Hepatocyte (in vitro differentiated cells): ENCODE data around the gene UBE2A. TPM values are rescaled to one million over a fixed set of nuclear protein-coding genes. Genes with fewer than 3 reads are reported as not detected.

Experiments
- polyA plus RNA-seq: library from polyadenylated mRNA; unstranded; fragments of >200 nt; fragmentation: Nextera tagmentation; extraction: Ambion mirVana; gene quantifications from 2 replicates; pipeline ENCODE4 v1.2.1, GENCODE V29; 2016
- total RNA-seq: library from RNA; depleted of rRNA; stranded (reverse); fragments of >200 nt; gene quantifications from 2 replicates; pipeline ENCODE4 v1.2.3, GENCODE V29; 2014

UBE2A gene
- total and polyA plus RNA-seq, 2 experiments from 2014 or later: 54.5 to 72.6 TPM

Other genes starting within 250 kb of the UBE2A start
- 14.9 and 15.5 TPM in 2 replicates for gene SLC25A43, start 175.2 kb upstream of the UBE2A start, total RNA-seq
- gene SLC25A43, start 175.2 kb upstream of the UBE2A start, polyA plus RNA-seq: 11.3 and 13.1 TPM in 2 replicates
- gene SLC25A5, start 106.1 kb upstream of the UBE2A start, total RNA-seq: 343 and 383 TPM in 2 replicates
- gene SLC25A5, start 106.1 kb upstream of the UBE2A start, polyA plus RNA-seq: 248 and 282 TPM in 2 replicates
- 22.8 and 23.8 TPM in 2 replicates for gene STEEP1, start 9.2 kb upstream of the UBE2A start, total RNA-seq
- 5.5 and 11.1 TPM in 2 replicates for gene STEEP1, start 9.2 kb upstream of the UBE2A start, polyA plus RNA-seq
- gene NKRF, start 31.9 kb downstream of the UBE2A start, total RNA-seq: 5.8 and 9.0 TPM in 2 replicates
- 2.4 and 3.0 TPM in 2 replicates for gene NKRF, start 31.9 kb downstream of the UBE2A start, polyA plus RNA-seq
- 24.7 and 31.4 TPM in 2 replicates for gene SEPTIN6, start 118.6 kb downstream of the UBE2A start, total RNA-seq
- gene SEPTIN6, start 118.6 kb downstream of the UBE2A start, polyA plus RNA-seq: 21.3 and 25.3 TPM in 2 replicates
- 0.24 and 1.00 TPM in 2 replicates for gene SOWAHD, start 184.0 kb downstream of the UBE2A start, total RNA-seq
- 1.3 and 2.0 TPM in 2 replicates for gene SOWAHD, start 184.0 kb downstream of the UBE2A start, polyA plus RNA-seq
- gene RPL39, start 217.1 kb downstream of the UBE2A start, total RNA-seq: 6,564 and 8,635 TPM in 2 replicates
- gene RPL39, start 217.1 kb downstream of the UBE2A start, polyA plus RNA-seq: 647 and 687 TPM in 2 replicates